Smooth muscle cell of the coronary artery (primary cell): ENCODE data around the gene TNRC6B. TPM values are rescaled to one million over a fixed set of nuclear protein-coding genes. Genes with fewer than 3 reads are reported as not detected.

ENCODE experiments used
- total RNA-seq: library from RNA; depleted of rRNA; stranded (reverse); fragments of >200 nt; gene quantifications from 2 replicates; pipeline ENCODE4 v1.2.3, GENCODE V29; 2014; ENCODE audit warnings: low replicate concordance

TNRC6B gene
- 10.1 and 12.2 TPM in 2 replicates for total RNA-seq

GRCh38 chr22:40177738-40178416 is at the start of gene TNRC6B:
Gene TNRC6B, plus strand, starts transcription at chr22:40177925. Its CDS starts 211 bp downstream, at chr22:40178136.

GRCh38 chr22:40346185-40347118 is 168.7 kb downstream of the TNRC6B start, which contains the start of gene ADSL:
Gene ADSL, plus strand, starts transcription at chr22:40346500. Its CDS starts 59 bp downstream, at chr22:40346559.

Other genes starting within 250 kb of the TNRC6B start
- not detected in 2 replicates for gene TMA7B, start 217.5 kb upstream of the TNRC6B start, total RNA-seq
- under 0.01 TPM in 1 of 2 replicates, not detected in the other for gene FAM83F, start 183.0 kb upstream of the TNRC6B start, total RNA-seq
- 81.8 and 123 TPM in 2 replicates for gene ADSL, start 168.6 kb downstream of the TNRC6B start, total RNA-seq
- gene SGSM3, start 192.7 kb downstream of the TNRC6B start, total RNA-seq, result 43.9 and 53.4 TPM in 2 replicates